ENCODE measurements around the gene MAGEB17.

MAGEB17 gene

DNA sequence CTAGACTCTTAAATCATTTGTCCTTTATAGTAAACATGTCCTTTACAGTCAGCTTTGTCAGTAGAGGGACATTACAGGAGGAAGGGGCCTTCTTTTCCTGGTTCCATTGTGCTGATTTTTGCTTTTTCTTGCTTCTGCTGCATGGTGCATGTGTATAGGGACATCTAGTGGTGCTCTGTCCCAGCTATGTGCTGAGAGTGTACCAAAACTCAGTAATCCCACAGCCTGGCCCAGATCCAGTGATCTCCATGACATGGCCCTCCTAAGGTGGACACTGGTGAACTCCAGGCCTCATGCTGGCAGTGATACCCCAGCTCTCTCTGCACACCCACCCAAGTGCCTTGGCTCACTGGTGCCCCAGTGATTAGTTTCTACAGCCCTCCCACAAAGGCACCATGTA, 45.2 kb downstream of the MAGEB17 start:
- no peak for DNase-seq

DNA sequence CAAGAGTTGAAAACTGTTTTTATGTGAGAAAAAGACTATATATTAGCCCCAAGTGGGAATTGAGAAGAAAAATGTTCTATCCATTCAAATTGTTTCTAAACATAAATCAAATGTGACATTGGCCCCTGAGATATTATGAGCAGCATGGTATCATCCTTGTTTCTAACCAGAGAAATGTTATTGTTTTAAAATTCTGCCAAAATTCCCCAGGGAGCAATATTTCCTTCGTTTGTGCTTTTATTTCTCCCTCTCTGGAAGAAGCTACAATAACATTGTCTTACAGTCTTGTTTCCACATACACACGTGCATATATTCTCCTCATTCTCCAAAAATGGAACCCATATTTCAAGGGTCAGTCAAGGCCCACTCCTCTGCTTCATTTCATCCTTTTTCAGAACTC, 46.7 kb downstream of the MAGEB17 start:
- no peak for DNase-seq

GRCh38 chrX:16215660-16216059, 48.4 kb downstream of the MAGEB17 start:
- no peak for DNase-seq
